Measurements from ENCODE around the gene GINS1. TPM values are rescaled to one million over a fixed set of nuclear protein-coding genes. Genes with fewer than 3 reads are reported as not detected.

Gene GINS1
- total and polyA plus RNA-seq, 2 donors (not counting 3 experiments of a cell fraction or from before 2014, with no cell fraction given) = 8.2 to 26.3 TPM

- Histone ChIP-seq H3K79me2 (ENCODE audit: control insufficient read depth, insufficient read depth, low read length) (peaks cover 25% of the 10 kb centered on the region), H3K9ac (replicated peaks; ENCODE audit: extremely low read depth, insufficient read depth, low read length) (peak overlapping the region; percentile 77), H3K36me3 (ENCODE audit: control insufficient read depth in 2 of 2, extremely low read depth in 1 of 2, insufficient read depth in 2 of 2, low read length in 2 of 2) (peaks cover 0 to 2% of the 10 kb centered on the region in 2 experiments), H3K4me1 (ENCODE audit: control insufficient read depth, extremely low read depth, insufficient read depth, low read length) (peaks cover 9% of the 10 kb centered on the region), H3K9me1 (replicated peaks; ENCODE audit: control insufficient read depth, extremely low read depth, insufficient read depth, low read length) (no peaks in the 10 kb centered on the region), H3K4me2 (ENCODE audit: insufficient read depth, low read length) (peak overlapping the region; percentile 75), H4K20me1 (replicated peaks; ENCODE audit: control insufficient read depth, extremely low read depth, insufficient read depth, low read length) (no peaks in the 10 kb centered on the region), H3K27me3 (ENCODE audit: control insufficient read depth in 2 of 2, insufficient read depth in 2 of 2, low read length in 2 of 2) (no peaks in the 10 kb centered on the region), H2AFZ (ENCODE audit: low read depth, low read length) (peak overlapping the region; percentile 80), H3K27ac (ENCODE audit: insufficient read depth, low read depth, low read length) (peak overlapping the region; percentile 72), H3K9me3 (replicated peaks; ENCODE audit: control insufficient read depth, insufficient read depth, low read length) (no peaks in the 10 kb centered on the region), H3K4me3 (replicated peaks in 1 of 3; ENCODE audit: insufficient read depth in 1 of 3, low read depth in 1 of 3, low read length in 3 of 3) (peak overlapping the region; percentile 72 to 80 (median 77))
- DNase-seq (ENCODE audit: low read depth, low spot score) = peak; percentile 34
- POLR2A ChIA-PET = interaction anchor here (1.3 kb wide), 1 partner anchor 17 kb away, joined by 4 read pairs; the partner anchor contains the start of gene GINS1
- dilution Hi-C loops (cut with MboI; ENCODE audit: extremely low pct_ligation_motif_present, low sequenced_read_pairs) (no loop called here), intact Hi-C loops (cut with micrococcal nuclease) (loop anchor here (1.0 to 10.0 kb wide), 9 partner anchors 17 to 397 kb away; partner anchors contain the start of genes ACSS1, APMAP, ENTPD6 and GINS1)
- no peak for FAIRE-seq
- no TSS peak for BruUV-seq (replicated peaks)
- TF ChIP-seq MAX (IDR thresholded peaks at IDR 0.05; ENCODE audit: insufficient read depth, insufficient read length) (no peak), JUN (IDR thresholded peaks at IDR 0.05; ENCODE audit: borderline replicate concordance, insufficient read depth, insufficient read length, low read depth) (no peak), CTCF (IDR thresholded peaks at IDR 0.05; ENCODE audit: extremely low read depth in 1 of 2, insufficient read depth in 1 of 2, low read depth in 1 of 2, low read length in 2 of 2) (no peak), FOS (IDR thresholded peaks at IDR 0.05; ENCODE audit: borderline replicate concordance, insufficient read depth, low read length) (no peak), POLR2A (IDR thresholded peaks at IDR 0.05; ENCODE audit: low read depth, low read length) (no peak), EZH2 (IDR thresholded peaks at IDR 0.05; ENCODE audit: borderline replicate concordance, low read depth, low read length, severe bottlenecking) (no peak), GATA2 (IDR thresholded peaks at IDR 0.05; ENCODE audit: insufficient read depth, insufficient read length, low read depth, low read length) (no peak), MYC (IDR thresholded peaks at IDR 0.05; ENCODE audit: low read depth, low read length) (no peak), POLR2AphosphoS5 (IDR thresholded peaks at IDR 0.05; ENCODE audit: insufficient read depth, low read depth, low read length) (no peak)
- CTCF ChIA-PET = interaction anchor here (1.0 kb wide), 2 partner anchors 10 to 96 kb away, joined by 3 to 17 read pairs; no protein-coding TSS in a partner anchor
These were observed 17.5 kb upstream of the GINS1 start for GRCh38 chr20:25389858-25390537.

Measured in endothelial cell of umbilical vein (primary cell).